Choroid plexus epithelial cell (primary cell): ENCODE data around the gene ZRSR2.

ENCODE experiments used
- DNase-seq: peaks from one replicate; pipeline ENCODE4 v3.0.0-alpha.2; 2010; ENCODE audit warnings: low read depth
- H3K4me3 ChIP-seq: 2 replicates; pipeline ENCODE4 v1.5.1; 2011; ENCODE audit warnings: low read depth, mild to moderate bottlenecking, control low read depth, low read length, moderate library complexity
- CTCF ChIP-seq: conservative IDR thresholded peaks from 2 replicates; pipeline ENCODE4 v1.5.1; 2011; ENCODE audit warnings: low read depth, mild to moderate bottlenecking, control low read depth, inconsistent platforms, low read length, moderate library complexity

The ZRSR2 gene

DNA sequence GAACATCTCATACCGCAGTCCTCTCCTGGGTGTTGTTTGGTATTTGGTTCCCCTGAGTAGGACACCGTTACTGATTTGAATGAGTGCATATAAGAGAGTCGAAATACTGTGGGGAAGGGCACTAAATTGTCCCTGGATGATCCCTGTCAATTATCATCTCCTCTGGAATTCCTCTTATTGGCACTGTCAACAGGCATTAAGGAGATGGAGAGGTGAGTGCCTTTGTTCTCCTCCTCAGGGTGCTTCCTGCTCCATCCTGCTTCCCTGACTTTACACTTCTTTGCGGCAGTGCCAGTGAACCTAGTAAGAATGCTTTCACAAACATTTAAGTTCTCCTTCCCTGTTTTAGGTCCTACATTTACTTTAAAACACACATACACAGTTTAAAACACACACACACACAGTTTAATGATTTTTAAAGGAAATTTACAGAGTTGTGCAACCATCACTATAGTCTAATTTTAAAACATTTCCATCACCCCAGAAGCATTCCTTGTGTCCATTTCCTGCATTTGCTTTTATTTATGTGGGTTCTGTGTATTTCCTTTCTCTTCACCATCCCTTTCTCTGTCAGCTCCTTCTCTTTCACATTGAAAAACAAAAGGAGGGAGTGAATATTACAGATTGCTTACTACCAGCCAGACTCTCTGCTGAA lies 20.9 kb upstream of the ZRSR2 start:
- TF ChIP-seq CTCF = no peak
- no peak overlapping the region for H3K4me3 ChIP-seq
- DNase-seq = peak; percentile 16

GRCh38 chrX:15781961-15782699 lies 8.2 kb upstream of the ZRSR2 start:
- no peak for DNase-seq
- H3K4me3 ChIP-seq = no peak overlapping the region
- TF ChIP-seq CTCF = no peak

DNA sequence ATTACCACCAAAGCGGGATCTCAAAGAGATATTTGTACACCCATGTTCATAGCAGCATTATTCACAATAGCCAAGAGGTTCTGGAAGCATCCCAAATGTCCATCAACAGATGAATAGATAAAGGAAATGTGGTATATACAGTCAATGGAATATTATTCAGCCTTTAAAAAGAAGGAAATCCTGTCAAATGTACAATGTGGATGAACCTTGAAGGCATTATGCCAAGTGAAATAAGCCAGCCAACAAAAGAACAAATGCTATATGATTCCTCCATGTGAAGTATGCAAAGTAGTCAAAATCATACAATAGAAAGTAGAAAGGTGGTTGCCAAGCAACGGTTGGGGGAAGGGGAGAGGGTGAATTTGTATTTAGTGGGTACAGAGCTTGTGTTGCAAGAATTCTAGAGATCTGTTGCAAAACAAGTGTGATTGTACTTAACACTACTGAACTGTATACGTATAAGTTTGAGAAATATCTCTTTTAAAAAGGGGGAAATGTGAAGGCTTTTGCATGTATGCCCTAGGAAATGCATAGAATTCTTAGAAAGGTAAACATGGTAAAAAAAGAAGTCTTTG lies 5.0 kb upstream of the ZRSR2 start:
- no peak for DNase-seq
- H3K4me3 ChIP-seq = no peak overlapping the region
- TF ChIP-seq CTCF = no peak

GRCh38 chrX:15786915-15787314 lies 3.4 kb upstream of the ZRSR2 start:
- H3K4me3 ChIP-seq = no peak overlapping the region
- DNase-seq = no peak
- no peak for TF ChIP-seq CTCF

- H3K4me3 ChIP-seq = peak overlapping the region; percentile 82
- no peak for TF ChIP-seq CTCF
- DNase-seq = peak; percentile 17
Measured at GRCh38 chrX:15790769-15791290, 546 bp downstream of the ZRSR2 start.

GRCh38 chrX:15797707-15798106 lies 7.4 kb downstream of the ZRSR2 start:
- no peak for TF ChIP-seq CTCF
- DNase-seq = no peak
- no peak overlapping the region for H3K4me3 ChIP-seq
